SU-DHL-6 (cell line): ENCODE measurements around the gene HMCN2.

Experiments
- H2AFZ ChIP-seq: fragments of 200-600 bp; sonication (generic); 2 replicates; pipeline ENCODE4 v1.6.1; 2014; ENCODE audit warnings: low read depth, mild to moderate bottlenecking, moderate library complexity, mixed read lengths, antibody characterized with exemption, low read length; ENCODE audit not compliant: severe bottlenecking
- H3F3A ChIP-seq: fragments of 200-600 bp; shearing (Covaris generic); 2 replicates; pipeline ENCODE4 v1.6.0; 2016; ENCODE audit warnings: antibody characterized with exemption, mild to moderate bottlenecking; ENCODE audit not compliant: insufficient read depth
- H3K27ac ChIP-seq: fragments of 200-600 bp; sonication (generic); 2 replicates; pipeline ENCODE4 v1.5.1; 2016; ENCODE audit warnings: low read depth, mild to moderate bottlenecking, low read length, moderate library complexity, mixed read lengths
- H3K27me3 ChIP-seq: fragments of 200-600 bp; sonication (generic), shearing (Covaris generic); 2 replicates; pipeline ENCODE4 v1.6.0; 2014; ENCODE audit warnings: mild to moderate bottlenecking, low read length
- H3K36me3 ChIP-seq: fragments of 200-600 bp; sonication (generic); 2 replicates; pipeline ENCODE4 v1.6.1; 2014; ENCODE audit warnings: mild to moderate bottlenecking, low read length, mixed read lengths
- H3K4me2 ChIP-seq: fragments of 300-600, 200-600 bp; shearing (Covaris generic), sonication (generic); 2 replicates; pipeline ENCODE4 v1.6.0; 2014; ENCODE audit warnings: low read length, low read depth, mild to moderate bottlenecking; ENCODE audit not compliant: poor library complexity, severe bottlenecking
- H3K4me3 ChIP-seq: fragments of 200-600 bp; sonication (generic); 2 replicates; pipeline ENCODE4 v1.5.1; 2014; ENCODE audit warnings: antibody characterized with exemption, low read length, mild to moderate bottlenecking, mixed read lengths; ENCODE audit not compliant: insufficient read depth, poor library complexity, severe bottlenecking
- H3K79me2 ChIP-seq: fragments of 200-600 bp; sonication (generic); 2 replicates; pipeline ENCODE4 v1.6.1; 2014; ENCODE audit warnings: mild to moderate bottlenecking, low read length, moderate library complexity; ENCODE audit not compliant: insufficient read depth
- H3K9ac ChIP-seq: fragments of 200-600 bp; sonication (generic); 2 replicates; pipeline ENCODE4 v1.7.0; 2014; ENCODE audit warnings: mild to moderate bottlenecking, low read length
- H3K9me2 ChIP-seq: fragments of 200-600 bp; sonication (generic); replicated peaks from 2 replicates; pipeline ENCODE4 v1.6.1; 2014; ENCODE audit warnings: low read length; ENCODE audit not compliant: insufficient read depth
- H3K9me3 ChIP-seq: fragments of 200-600 bp; sonication (generic); 2 replicates; pipeline ENCODE4 v1.6.1; 2014; ENCODE audit warnings: low read length, mixed read lengths; ENCODE audit not compliant: insufficient read depth
- H4K20me1 ChIP-seq: fragments of 200-600 bp; sonication (generic); 2 replicates; pipeline ENCODE4 v1.6.1; 2014; ENCODE audit warnings: low read depth, mild to moderate bottlenecking, antibody characterized with exemption, low read length, moderate library complexity, mixed read lengths
- EZH2phosphoT487 ChIP-seq: fragments of 200-600 bp; sonication (generic), shearing (Covaris generic); conservative IDR thresholded peaks from 2 replicates; pipeline ENCODE4 v1.6.1; 2018; ENCODE audit warnings: mild to moderate bottlenecking, antibody characterized with exemption, low read length, moderate library complexity, mixed read lengths
- TF ChIP-seq, protein P1 (sequence below): fragments of 200-600 bp; sonication (generic); IDR thresholded peaks from one replicate; pipeline ENCODE4 v1.5.1; 2017; ENCODE audit warnings: antibody characterized with exemption, mild to moderate bottlenecking, low read length, moderate library complexity; ENCODE audit not compliant: insufficient read depth, poor library complexity, severe bottlenecking

Gene HMCN2

GRCh38 chr9:130468566-130468965 lies 203.0 kb downstream of the HMCN2 start:
- Histone ChIP-seq H3K36me3 (no peaks in the 10 kb centered on the region), H3F3A (no peaks in the 10 kb centered on the region)

DNA sequence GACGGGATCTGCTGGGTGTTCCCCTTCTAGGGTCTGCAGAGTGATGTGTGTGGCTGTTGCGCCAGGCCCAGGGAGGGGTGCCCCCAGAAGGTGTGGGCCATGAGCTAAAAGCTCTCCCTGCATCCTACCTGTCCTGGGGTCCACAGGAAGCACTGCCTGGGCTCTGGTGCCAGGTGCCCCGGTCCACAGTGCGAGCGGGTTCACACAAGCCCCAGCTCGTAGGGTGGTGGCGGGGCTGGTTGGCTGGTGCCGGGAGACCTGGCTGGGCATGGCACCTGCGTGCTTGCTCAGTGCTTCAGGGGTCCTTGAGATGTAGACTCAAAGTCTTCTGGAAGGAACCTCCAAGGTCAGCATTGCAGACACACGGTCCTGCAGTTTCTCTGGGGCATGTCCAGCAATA lies 204.7 kb downstream of the HMCN2 start:
- Histone ChIP-seq H3K9ac (no peak overlapping the region), H2AFZ (no peak overlapping the region), H3K27ac (no peak overlapping the region), H3F3A (no peaks in the 10 kb centered on the region), H3K79me2 (no peaks in the 10 kb centered on the region), H3K4me2 (no peak overlapping the region), H3K27me3 (no peaks in the 10 kb centered on the region), H3K36me3 (no peaks in the 10 kb centered on the region), H3K9me3 (no peaks in the 10 kb centered on the region), H3K4me3 (no peak overlapping the region), H4K20me1 (no peaks in the 10 kb centered on the region), H3K9me2 (no peaks in the 10 kb centered on the region)
- no peak for TF ChIP-seq EZH2phosphoT487
- TF ChIP-seq, protein P1, sequence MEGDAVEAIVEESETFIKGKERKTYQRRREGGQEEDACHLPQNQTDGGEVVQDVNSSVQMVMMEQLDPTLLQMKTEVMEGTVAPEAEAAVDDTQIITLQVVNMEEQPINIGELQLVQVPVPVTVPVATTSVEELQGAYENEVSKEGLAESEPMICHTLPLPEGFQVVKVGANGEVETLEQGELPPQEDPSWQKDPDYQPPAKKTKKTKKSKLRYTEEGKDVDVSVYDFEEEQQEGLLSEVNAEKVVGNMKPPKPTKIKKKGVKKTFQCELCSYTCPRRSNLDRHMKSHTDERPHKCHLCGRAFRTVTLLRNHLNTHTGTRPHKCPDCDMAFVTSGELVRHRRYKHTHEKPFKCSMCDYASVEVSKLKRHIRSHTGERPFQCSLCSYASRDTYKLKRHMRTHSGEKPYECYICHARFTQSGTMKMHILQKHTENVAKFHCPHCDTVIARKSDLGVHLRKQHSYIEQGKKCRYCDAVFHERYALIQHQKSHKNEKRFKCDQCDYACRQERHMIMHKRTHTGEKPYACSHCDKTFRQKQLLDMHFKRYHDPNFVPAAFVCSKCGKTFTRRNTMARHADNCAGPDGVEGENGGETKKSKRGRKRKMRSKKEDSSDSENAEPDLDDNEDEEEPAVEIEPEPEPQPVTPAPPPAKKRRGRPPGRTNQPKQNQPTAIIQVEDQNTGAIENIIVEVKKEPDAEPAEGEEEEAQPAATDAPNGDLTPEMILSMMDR = no peak

More at GRCh38 chr9:130468566-130468965, 203.0 kb downstream of the HMCN2 start:
- Histone ChIP-seq H2AFZ (no peak overlapping the region), H3K79me2 (no peaks in the 10 kb centered on the region), H3K9me3 (no peaks in the 10 kb centered on the region), H3K27me3 (no peaks in the 10 kb centered on the region), H4K20me1 (no peaks in the 10 kb centered on the region), H3K9me2 (no peaks in the 10 kb centered on the region), H3K9ac (no peak overlapping the region), H3K4me3 (no peak overlapping the region), H3K27ac (no peak overlapping the region), H3K4me2 (no peak overlapping the region)
- TF ChIP-seq, protein P1 = no peak
- no peak for TF ChIP-seq EZH2phosphoT487

DNA sequence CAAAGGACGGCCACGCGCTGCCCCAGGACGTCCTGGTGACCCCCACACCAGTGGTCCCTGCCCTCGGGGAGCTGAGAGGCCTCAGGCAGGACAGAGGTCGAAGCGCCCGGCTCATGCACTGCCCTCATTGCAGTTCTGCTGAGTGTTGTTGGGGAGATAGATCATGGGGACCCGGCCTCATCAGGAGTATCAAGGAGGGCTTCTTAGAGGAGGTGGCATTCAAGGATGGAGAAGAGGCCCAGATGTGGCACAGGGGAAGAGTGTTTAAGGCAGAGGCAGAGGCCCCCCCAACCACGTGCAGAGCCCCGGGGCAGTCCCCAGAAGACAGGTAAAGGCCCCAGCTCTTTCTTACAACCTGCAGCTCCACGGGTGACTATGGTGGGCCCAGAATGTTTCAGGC lies 205.4 kb downstream of the HMCN2 start:
- Histone ChIP-seq H3K9me2 (no peaks in the 10 kb centered on the region), H2AFZ (no peak overlapping the region), H3K79me2 (no peaks in the 10 kb centered on the region), H3K27me3 (no peaks in the 10 kb centered on the region), H3K9me3 (no peaks in the 10 kb centered on the region), H3K27ac (no peak overlapping the region), H4K20me1 (no peaks in the 10 kb centered on the region), H3K9ac (no peak overlapping the region), H3F3A (no peaks in the 10 kb centered on the region), H3K4me2 (no peak overlapping the region), H3K36me3 (no peaks in the 10 kb centered on the region), H3K4me3 (no peak overlapping the region)
- no peak for TF ChIP-seq EZH2phosphoT487
- TF ChIP-seq, protein P1 = no peak
